ENCODE results near the gene UBE2U. TPM values are rescaled to one million over a fixed set of nuclear protein-coding genes. Genes with fewer than 3 reads are reported as not detected.

The UBE2U gene, protein sequence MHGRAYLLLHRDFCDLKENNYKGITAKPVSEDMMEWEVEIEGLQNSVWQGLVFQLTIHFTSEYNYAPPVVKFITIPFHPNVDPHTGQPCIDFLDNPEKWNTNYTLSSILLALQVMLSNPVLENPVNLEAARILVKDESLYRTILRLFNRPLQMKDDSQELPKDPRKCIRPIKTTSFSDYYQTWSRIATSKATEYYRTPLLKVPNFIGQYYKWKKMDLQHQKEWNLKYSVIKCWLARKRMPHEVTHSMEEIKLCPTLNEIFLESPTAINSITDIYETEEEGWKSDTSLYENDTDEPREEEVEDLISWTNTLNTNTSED
- total RNA-seq, result not detected in 2 replicates

DNA sequence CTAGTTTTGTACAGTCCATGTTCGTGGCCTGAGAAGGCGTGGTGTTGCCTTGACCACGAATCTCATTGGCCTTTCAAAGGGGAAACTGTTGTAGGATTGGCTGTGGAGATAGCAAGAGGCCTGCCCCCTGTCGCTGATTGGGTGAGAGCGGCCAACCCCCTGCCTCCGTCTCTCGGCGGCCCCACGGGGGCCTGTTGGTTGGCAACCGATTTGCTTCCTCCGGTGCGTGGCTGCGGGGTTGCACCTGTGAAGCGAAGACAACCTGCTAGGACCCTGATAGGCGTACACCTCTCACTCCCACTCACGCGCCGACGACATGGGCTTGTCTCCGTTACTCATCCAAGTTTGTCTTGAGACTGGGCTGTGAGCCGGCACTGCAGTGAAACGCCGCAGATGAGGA is at the start of gene UBE2U:
UBE2U (plus strand) TSS at position 204 of the 400 bp plus-strand sequence. CDS start 428 bp downstream, outside the sequence.
- no peak within 1 kb of the TSS for H3K4me3 Mint-ChIP-seq
- DNase-seq (ENCODE audit: low spot score), result no peak
- no peak within 1 kb of the TSS for H3K27ac Mint-ChIP-seq
- no peaks in the 10 kb centered on the region for H3K9me3 Mint-ChIP-seq
- intact Hi-C loops (cut with micrococcal nuclease), result no loop called here
- H3K36me3 Mint-ChIP-seq (ENCODE audit: low read depth), result no peaks in the 10 kb centered on the region
- peaks cover 2% of the 10 kb centered on the region for H3K27me3 Mint-ChIP-seq (ENCODE audit: insufficient read depth)
- no peaks in the 10 kb centered on the region for H3K4me1 Mint-ChIP-seq (ENCODE audit: low read depth)

DNA sequence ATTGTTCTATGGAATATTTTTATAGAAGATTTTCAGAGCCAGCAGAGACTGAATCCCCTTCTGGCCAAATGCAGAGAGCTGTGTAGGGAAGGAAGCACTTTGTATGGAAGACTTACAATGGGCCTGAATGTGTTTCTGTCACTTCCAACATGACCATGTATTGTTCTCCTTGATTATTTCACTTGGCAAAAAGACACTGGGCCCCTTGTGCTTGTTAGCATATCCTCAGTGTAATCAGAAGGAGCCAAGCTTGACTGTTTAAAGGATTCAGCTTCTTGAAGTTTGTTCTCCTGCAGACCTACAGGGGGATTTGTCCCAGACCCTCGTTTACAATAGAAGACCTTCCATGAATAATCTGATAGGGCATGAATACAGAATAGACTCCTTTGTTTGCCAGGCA is 48.1 kb upstream of the UBE2U start:
- Mint-ChIP-seq H3K27ac (no peak overlapping the region), H3K27me3 (ENCODE audit: insufficient read depth) (peaks cover 4% of the 10 kb centered on the region), H3K36me3 (ENCODE audit: low read depth) (no peaks in the 10 kb centered on the region), H3K4me3 (no peak overlapping the region), H3K9me3 (no peaks in the 10 kb centered on the region), H3K4me1 (ENCODE audit: low read depth) (no peaks in the 10 kb centered on the region)
- no peak for DNase-seq (ENCODE audit: low spot score)
- intact Hi-C loops (cut with micrococcal nuclease), result no loop called here

DNA sequence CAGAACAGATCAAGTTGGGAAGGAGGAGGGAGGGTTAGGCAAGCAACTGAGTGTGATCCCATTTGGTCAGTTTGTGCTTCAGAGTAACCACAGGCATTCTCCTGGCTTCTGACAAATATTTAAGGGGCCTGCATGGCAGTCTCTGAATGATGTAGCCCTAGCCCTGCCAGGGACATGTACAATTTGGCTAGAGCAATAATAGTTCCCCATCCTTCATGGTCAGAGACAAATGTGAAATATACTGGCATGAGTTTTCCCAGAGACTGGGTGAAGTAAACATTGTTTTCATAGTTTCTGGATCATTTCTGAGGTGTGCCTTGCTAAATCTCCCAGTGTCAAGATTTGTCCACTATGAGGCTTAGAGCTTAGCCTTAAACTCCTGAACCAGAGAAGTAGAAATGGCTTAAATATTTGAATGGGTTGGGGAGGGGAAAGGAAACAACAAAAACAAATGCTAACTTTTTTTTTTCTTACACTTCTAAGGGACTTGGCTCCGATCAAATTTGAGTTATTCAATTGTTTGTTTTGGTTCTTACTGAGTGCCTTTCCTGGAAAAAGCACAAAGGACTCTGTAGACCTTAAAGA is 42.0 kb upstream of the UBE2U start:
- H3K27ac Mint-ChIP-seq, result no peak overlapping the region
- H3K36me3 Mint-ChIP-seq (ENCODE audit: low read depth), result no peaks in the 10 kb centered on the region
- intact Hi-C loops (cut with micrococcal nuclease), result no loop called here
- peaks cover 6% of the 10 kb centered on the region for H3K27me3 Mint-ChIP-seq (ENCODE audit: insufficient read depth)
- no peaks in the 10 kb centered on the region for H3K9me3 Mint-ChIP-seq
- DNase-seq (ENCODE audit: low spot score), result no peak
- H3K4me1 Mint-ChIP-seq (ENCODE audit: low read depth), result no peaks in the 10 kb centered on the region
- no peak overlapping the region for H3K4me3 Mint-ChIP-seq

DNA sequence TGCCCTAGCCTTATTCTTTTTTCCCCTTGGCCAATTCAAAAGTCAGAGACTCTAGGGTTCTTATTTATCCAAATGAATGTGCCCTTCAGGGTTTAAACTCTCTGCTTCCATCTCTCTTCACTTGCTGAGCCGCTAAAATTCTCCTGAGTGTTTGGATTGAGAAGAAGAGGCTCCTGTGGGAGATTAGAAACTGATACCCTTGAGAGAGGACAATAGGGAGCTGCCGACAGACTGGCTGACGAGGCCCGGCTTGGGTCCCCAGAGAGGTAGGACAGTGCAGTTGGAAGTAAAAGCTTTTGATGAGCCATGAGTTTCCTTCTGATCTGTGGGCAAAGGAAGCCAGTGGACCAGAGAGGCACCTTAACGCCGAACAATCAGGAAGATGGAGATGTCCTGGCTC is 41.3 kb upstream of the UBE2U start:
- no peak overlapping the region for H3K4me3 Mint-ChIP-seq
- H3K27me3 Mint-ChIP-seq (ENCODE audit: insufficient read depth), result peaks cover 6% of the 10 kb centered on the region
- H3K27ac Mint-ChIP-seq, result no peak overlapping the region
- no peaks in the 10 kb centered on the region for H3K9me3 Mint-ChIP-seq
- no peaks in the 10 kb centered on the region for H3K36me3 Mint-ChIP-seq (ENCODE audit: low read depth)
- no peaks in the 10 kb centered on the region for H3K4me1 Mint-ChIP-seq (ENCODE audit: low read depth)
- intact Hi-C loops (cut with micrococcal nuclease), result no loop called here
- DNase-seq (ENCODE audit: low spot score), result no peak

DNA sequence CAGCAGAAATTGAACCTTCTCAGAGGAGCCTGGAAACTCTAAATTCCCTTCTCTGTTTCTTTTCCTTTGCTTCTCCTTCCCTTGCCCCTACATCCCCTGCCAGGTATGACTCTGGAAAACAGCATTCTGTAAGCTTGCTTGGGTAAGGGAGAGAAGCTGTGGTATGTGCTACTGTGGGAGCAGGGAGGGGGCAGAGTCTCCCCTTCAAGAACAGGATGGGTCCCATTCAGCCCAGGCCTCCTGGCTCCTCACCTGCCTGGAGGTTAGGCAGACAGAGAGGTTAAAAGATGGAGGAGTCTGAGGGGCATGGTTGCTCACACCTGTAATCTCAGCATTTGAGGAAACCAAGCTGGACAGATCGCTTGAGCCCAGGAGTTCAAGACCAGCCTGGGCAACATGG is 40.6 kb upstream of the UBE2U start:
- no peaks in the 10 kb centered on the region for H3K4me1 Mint-ChIP-seq (ENCODE audit: low read depth)
- H3K9me3 Mint-ChIP-seq, result no peaks in the 10 kb centered on the region
- intact Hi-C loops (cut with micrococcal nuclease), result no loop called here
- H3K27me3 Mint-ChIP-seq (ENCODE audit: insufficient read depth), result peaks cover 6% of the 10 kb centered on the region
- H3K27ac Mint-ChIP-seq, result no peak overlapping the region
- DNase-seq (ENCODE audit: low spot score), result no peak
- no peak overlapping the region for H3K4me3 Mint-ChIP-seq
- no peaks in the 10 kb centered on the region for H3K36me3 Mint-ChIP-seq (ENCODE audit: low read depth)

DNA sequence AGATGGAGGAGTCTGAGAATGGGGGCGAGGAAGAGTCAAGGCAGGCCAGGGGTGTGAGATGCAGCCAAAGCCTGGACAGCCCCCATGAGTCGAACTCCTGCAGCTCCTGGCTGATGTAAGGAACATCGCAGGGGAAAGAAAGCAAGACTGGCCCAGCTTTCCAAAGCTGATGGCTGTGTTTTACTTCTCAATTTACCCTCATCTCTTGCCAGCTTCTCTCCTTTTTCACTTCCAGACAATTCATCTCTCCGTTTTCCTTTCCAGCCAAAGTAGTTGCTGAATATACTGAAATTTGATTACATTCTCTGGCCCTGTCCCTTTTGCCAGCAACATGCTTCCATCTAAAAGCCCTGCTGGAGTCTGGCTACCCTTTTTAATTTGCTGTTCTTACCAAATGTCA is 40.0 kb upstream of the UBE2U start:
- intact Hi-C loops (cut with micrococcal nuclease), result no loop called here
- H3K36me3 Mint-ChIP-seq (ENCODE audit: low read depth), result no peaks in the 10 kb centered on the region
- DNase-seq (ENCODE audit: low spot score), result no peak
- no peak overlapping the region for H3K27ac Mint-ChIP-seq
- peaks cover 6% of the 10 kb centered on the region for H3K27me3 Mint-ChIP-seq (ENCODE audit: insufficient read depth)
- no peaks in the 10 kb centered on the region for H3K4me1 Mint-ChIP-seq (ENCODE audit: low read depth)
- no peaks in the 10 kb centered on the region for H3K9me3 Mint-ChIP-seq
- no peak overlapping the region for H3K4me3 Mint-ChIP-seq

DNA sequence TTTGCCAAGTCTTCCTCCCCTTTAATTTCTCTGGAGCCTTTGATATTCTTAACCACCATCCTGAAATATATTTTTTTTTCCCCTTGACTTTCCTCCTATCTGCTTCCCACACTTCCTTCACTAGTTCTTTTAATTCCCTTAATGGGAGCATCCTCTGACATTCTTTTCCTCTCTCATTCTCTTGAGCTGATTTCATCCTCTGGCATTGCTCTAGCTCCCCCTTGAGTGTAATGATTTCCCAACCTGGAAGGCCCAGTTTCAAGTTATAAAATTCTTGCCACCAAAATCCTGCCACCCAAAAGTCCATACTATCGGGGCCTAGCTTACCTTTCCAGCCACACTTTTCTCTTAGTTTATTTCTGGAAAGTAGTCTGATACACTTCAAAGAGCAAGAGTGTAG is 39.5 kb upstream of the UBE2U start:
- peaks cover 6% of the 10 kb centered on the region for H3K27me3 Mint-ChIP-seq (ENCODE audit: insufficient read depth)
- H3K27ac Mint-ChIP-seq, result no peak overlapping the region
- H3K4me3 Mint-ChIP-seq, result no peak overlapping the region
- H3K9me3 Mint-ChIP-seq, result no peaks in the 10 kb centered on the region
- DNase-seq (ENCODE audit: low spot score), result no peak
- intact Hi-C loops (cut with micrococcal nuclease), result no loop called here
- H3K4me1 Mint-ChIP-seq (ENCODE audit: low read depth), result no peaks in the 10 kb centered on the region
- H3K36me3 Mint-ChIP-seq (ENCODE audit: low read depth), result no peaks in the 10 kb centered on the region

DNA sequence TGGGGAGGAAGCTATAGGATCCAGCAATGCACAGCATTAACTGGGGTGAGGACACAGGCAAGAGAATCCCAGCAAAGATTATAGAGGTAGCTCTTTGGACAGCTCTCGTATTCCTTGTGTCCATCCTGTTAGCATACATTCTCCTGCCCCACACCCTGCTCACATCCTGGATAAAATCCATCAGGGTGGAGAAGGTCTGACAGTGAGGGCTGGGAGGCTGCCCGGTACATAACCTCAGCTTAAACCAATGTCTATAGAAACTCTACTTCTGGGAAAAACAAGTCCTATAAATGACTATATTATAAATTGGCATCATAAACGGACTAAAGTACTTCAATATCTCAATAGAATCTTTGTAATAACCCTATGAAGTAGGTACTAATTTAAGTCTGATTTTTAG is 36.8 kb upstream of the UBE2U start:
- Mint-ChIP-seq H3K36me3 (ENCODE audit: low read depth) (no peaks in the 10 kb centered on the region), H3K4me3 (no peak overlapping the region), H3K9me3 (no peaks in the 10 kb centered on the region), H3K4me1 (ENCODE audit: low read depth) (peaks cover under 1% of the 10 kb centered on the region), H3K27ac (no peak overlapping the region), H3K27me3 (ENCODE audit: insufficient read depth) (peaks cover 3% of the 10 kb centered on the region)
- intact Hi-C loops (cut with micrococcal nuclease), result no loop called here
- no peak for DNase-seq (ENCODE audit: low spot score)

DNA sequence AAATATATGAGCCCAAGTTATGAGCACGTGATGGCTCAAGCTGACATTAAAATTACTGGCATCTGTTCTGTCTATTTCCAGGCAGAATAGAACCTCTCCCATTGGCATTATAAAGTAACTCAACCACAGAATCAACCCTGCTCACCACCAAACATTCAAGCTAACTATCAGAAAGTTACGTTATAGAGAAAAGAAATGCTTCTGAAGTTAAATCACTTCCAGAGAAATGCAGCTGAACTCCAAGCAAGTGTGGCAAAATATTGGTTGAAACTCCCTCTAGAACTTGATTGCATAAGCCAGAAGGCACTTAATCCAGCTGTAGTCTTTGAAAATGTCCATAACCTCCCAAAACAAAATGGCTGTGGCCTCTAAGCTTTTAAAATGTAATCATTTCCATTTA is 36.2 kb upstream of the UBE2U start:
- Mint-ChIP-seq H3K4me1 (ENCODE audit: low read depth) (peaks cover 6% of the 10 kb centered on the region), H3K36me3 (ENCODE audit: low read depth) (no peaks in the 10 kb centered on the region), H3K9me3 (no peaks in the 10 kb centered on the region), H3K27me3 (ENCODE audit: insufficient read depth) (no peaks in the 10 kb centered on the region), H3K27ac (no peak overlapping the region), H3K4me3 (no peak overlapping the region)
- no peak for DNase-seq (ENCODE audit: low spot score)
- intact Hi-C loops (cut with micrococcal nuclease), result no loop called here

DNA sequence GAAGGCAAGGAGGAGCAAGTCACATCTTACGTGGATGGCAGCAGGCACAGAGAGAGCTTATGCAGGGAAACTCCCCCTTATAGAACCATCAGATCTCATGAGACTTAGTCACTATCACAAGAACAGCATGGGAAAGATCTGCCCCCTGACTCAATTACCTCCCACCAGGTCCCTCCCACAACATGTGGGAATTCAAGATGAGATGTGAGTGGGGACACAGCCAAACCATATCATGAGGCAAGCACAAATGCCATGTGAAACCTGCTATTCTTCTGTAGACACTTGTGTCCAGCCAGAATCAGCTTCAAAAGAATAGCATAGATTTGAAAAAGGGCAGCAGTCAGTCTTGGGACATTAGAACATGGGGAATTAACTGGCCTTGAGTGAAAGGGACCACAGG is 32.2 kb upstream of the UBE2U start:
- Mint-ChIP-seq H3K9me3 (no peaks in the 10 kb centered on the region), H3K27ac (no peak overlapping the region), H3K27me3 (ENCODE audit: insufficient read depth) (peaks cover 3% of the 10 kb centered on the region), H3K4me3 (no peak overlapping the region), H3K36me3 (ENCODE audit: low read depth) (no peaks in the 10 kb centered on the region), H3K4me1 (ENCODE audit: low read depth) (peaks cover 14% of the 10 kb centered on the region)
- no peak for DNase-seq (ENCODE audit: low spot score)
- intact Hi-C loops (cut with micrococcal nuclease), result no loop called here

DNA sequence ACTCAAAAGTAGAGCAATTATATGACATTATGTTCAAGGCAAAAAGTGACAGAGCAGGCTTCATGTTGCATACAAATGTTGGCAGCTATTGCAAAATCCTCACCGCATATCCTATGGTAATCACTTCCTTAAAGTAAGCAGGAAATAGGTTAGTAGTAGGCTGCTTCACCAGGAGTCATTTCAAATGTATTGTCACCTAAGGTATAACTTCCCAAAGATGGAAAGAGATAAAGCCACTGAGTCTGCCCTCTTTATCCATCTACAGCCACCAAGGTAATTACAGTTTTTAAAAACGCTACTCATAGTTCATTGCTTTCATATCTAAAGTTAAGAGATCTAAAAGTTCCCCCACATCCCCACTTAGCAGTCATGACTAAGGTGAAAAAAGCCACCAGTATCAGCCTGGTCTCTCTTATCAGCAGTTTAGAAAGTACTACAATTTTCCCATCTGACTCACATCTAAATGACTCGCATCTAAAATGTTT is 31.6 kb upstream of the UBE2U start:
- no peaks in the 10 kb centered on the region for H3K9me3 Mint-ChIP-seq
- no peak overlapping the region for H3K27ac Mint-ChIP-seq
- no peaks in the 10 kb centered on the region for H3K36me3 Mint-ChIP-seq (ENCODE audit: low read depth)
- H3K27me3 Mint-ChIP-seq (ENCODE audit: insufficient read depth), result peaks cover 3% of the 10 kb centered on the region
- no peak for DNase-seq (ENCODE audit: low spot score)
- peaks cover 14% of the 10 kb centered on the region for H3K4me1 Mint-ChIP-seq (ENCODE audit: low read depth)
- intact Hi-C loops (cut with micrococcal nuclease), result loop anchor here (1.0 kb wide), 1 partner anchor 51 kb away; no protein-coding TSS in a partner anchor
- no peak overlapping the region for H3K4me3 Mint-ChIP-seq

DNA sequence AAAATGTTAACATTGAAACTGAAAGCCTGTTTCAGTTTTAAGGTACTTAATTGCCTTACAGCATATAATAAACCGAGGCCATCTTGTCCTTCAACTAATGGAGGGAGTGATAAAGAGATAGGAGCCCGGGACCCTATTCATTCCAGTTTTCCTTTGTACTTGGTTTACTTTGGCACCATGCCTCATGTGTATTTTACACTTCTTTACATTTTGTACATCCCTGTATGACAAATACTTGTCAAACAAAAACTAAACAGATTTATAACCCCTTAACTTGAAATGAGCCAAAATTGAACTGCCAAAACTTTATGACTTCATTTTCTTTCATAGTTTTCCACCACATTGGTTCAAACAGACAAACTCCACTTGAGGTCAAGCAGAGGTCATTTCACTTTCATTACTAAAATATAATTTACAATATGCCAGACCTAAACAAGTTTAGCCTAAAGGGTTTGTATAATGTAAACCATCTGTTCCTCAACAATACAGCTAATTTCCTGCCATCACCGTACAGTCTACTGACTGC is 30.9 kb upstream of the UBE2U start:
- Mint-ChIP-seq H3K9me3 (no peaks in the 10 kb centered on the region), H3K27ac (no peak overlapping the region), H3K36me3 (ENCODE audit: low read depth) (no peaks in the 10 kb centered on the region), H3K4me3 (no peak overlapping the region), H3K4me1 (ENCODE audit: low read depth) (peaks cover 14% of the 10 kb centered on the region), H3K27me3 (ENCODE audit: insufficient read depth) (peaks cover 3% of the 10 kb centered on the region)
- intact Hi-C loops (cut with micrococcal nuclease), result loop anchor here (1.0 kb wide), 1 partner anchor 51 kb away; no protein-coding TSS in a partner anchor
- no peak for DNase-seq (ENCODE audit: low spot score)

DNA sequence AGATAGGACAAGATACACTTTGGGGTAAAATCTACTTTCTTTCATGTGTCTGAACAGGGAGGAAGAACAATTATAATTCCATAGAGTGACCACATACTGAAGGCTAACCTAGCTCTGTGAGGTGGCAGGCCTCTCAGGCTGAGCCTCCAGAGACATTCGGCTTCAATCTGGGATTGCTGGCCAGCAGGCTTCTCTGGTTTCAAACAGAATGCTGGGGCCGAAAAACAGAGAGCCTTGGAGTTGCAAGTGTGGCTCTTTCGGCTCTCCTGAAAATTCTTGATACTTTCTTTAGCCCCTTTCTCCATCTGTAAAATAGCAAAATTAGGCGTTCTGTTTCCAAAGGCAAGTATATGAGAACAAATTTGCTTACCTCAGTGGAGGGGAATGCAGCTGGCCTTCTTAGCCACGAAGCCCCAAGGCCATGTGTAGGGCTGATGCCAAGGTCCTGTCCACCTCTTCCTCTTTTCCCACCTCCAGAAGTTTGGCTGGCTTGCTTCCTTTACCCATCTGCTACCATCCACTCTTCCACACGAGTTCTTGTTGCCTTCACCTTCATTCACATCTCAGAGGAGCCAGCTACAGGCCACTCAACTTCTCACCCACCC is 30.0 kb upstream of the UBE2U start:
- Mint-ChIP-seq H3K9me3 (no peaks in the 10 kb centered on the region), H3K4me3 (no peak overlapping the region), H3K27me3 (ENCODE audit: insufficient read depth) (peaks cover 3% of the 10 kb centered on the region), H3K36me3 (ENCODE audit: low read depth) (no peaks in the 10 kb centered on the region), H3K27ac (no peak overlapping the region), H3K4me1 (ENCODE audit: low read depth) (peaks cover 14% of the 10 kb centered on the region)
- no peak for DNase-seq (ENCODE audit: low spot score)
- intact Hi-C loops (cut with micrococcal nuclease), result no loop called here

All from activated T-helper 1 cell treated with anti-CD3 and anti-CD28 coated beads, Interleukin-12 subunit alpha, Interleukin-12 subunit beta, Interleukin-2, Interleukin-4 antibody, amounts not matched to agents 30 ng/mL and 10 ng/mL and 1 ng/mL, durations not matched to agents 14 hours and 24 hours and 36 hours (primary cell).